Erythroblast (primary cell): ENCODE measurements around the gene CYBRD1.

Experiments
- GATA1 ChIP-seq: IDR thresholded peaks from 2 replicates; pipeline ENCODE4 v1.6.1; 2011; ENCODE audit warnings: low read depth, mild to moderate bottlenecking, control low read depth, low read length, moderate library complexity
- POLR2A ChIP-seq: IDR thresholded peaks from 2 replicates; pipeline ENCODE4 v1.6.1; 2011; ENCODE audit warnings: mild to moderate bottlenecking, low read length

- TF ChIP-seq POLR2A, result no peak
- TF ChIP-seq GATA1, result no peak
Observed at GRCh38 chr2:171579481-171579880, 57.2 kb downstream of the CYBRD1 start.
